HG02981 (cell line): ENCODE data around the gene TBXT.

Source experiments
- ATAC-seq: cut with Tn5 transposase; IDR thresholded peaks from one replicate; pipeline ENCODE4 v1.9.1; 2021; ENCODE audit warnings: mild to moderate bottlenecking, moderate library complexity; ENCODE audit not compliant: unreplicated experiment

The TBXT gene

DNA sequence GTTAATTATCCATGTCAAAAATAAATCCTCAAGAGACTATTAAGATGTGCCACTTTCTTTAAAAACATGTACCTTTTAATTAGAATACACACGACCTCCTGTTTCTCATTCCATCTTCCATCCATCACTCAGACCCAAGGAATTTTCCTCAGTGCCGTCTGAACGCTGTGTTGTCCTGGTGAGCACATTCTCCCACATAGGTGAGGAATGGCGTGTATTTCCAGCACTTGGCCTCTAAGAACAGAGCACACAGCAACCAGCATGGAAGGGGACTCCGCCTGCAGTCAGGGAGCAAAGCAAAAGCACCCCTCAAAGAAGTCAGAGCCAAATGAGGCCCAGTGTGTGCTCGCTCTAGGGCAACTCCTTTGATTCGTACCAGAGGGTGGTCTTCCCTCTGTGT lies 45.9 kb downstream of the TBXT start:
- no peak for ATAC-seq

DNA sequence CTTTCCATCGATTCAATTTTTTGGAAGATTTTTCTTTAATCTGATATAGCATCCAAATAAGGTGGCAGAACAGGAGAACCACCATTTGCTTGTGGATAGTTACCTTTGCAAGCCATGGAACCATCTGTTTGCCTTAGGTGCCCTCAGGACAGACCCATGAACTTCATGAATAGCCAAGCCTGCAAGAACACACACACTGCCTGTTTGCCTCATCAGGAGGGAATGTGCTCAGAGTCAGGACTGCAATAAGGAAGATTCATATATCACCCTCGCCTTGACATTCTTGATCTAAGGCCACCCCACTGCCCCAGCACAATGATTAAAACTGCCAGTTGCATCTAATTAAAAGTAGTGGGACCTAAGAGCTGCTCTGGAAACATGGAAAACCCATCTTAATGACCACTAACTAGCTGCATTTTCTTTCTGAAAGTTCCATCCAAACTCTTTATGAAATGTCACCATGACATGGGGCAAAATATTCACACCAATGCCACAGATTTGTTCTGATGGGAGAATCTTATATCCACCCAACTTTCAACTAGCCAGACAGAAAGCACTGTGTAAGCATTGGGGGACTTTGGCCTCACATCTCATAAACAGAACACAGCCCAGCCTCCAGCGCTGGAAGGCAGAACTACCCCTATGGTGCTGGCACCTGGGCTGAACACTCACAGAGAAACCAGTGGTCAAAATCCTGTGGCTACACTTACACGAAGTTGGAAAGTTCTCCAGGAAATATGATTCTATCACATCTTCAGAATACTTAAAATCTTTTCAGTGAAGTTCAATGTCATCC lies 48.3 kb downstream of the TBXT start:
- ATAC-seq = no peak

- ATAC-seq = no peak
Observed at GRCh38 chr6:166115609-166116008, 52.0 kb downstream of the TBXT start.

- ATAC-seq = no peak
Observed at GRCh38 chr6:166112580-166112979, 55.1 kb downstream of the TBXT start.

DNA sequence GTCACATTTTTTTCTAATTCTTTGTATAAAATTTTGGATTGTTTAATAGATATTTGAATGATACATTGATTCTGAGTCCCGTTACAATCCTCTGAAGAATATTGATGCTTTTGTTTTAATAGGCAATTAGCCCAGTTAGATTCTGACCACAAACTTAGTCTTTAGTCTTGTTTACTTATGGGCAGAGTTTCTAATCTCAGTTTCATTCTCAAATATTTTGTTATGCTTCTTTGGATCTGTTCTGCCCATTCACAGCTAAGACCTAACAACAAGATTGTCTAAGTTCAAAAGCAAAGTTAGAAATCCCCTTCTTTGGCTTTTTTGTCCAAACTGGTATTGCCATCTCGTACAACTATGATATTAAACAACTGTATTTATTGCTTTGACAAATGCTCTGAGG lies 58.0 kb downstream of the TBXT start:
- ATAC-seq = no peak
